ENCODE measurements around the gene PLCH1.
A peak's percentile ranks its signal among the peaks of the same experiment; 100 is the strongest.

PLCH1 gene

DNA sequence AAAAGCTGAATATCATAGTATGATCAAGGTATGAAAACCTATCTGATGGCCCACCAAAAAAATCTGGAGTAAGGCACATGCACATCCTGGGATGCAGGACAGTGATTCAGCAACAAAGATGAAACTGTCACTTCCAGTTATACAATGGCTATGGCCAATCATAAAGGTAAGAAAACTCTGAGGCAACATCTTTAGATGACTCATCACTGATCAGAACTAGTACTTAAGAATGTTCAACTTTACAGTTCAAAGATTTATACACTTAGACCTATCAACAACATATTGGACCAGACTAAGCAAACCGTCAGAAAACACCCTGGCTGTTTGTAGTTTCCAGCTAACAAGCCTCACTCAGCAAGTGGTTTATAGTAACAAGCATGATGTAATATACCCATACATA, 21.3 kb upstream of the PLCH1 start:
- Histone ChIP-seq H3K4me1 (ENCODE audit: control insufficient read depth, insufficient read depth, low read length, poor library complexity, severe bottlenecking) (no peaks in the 10 kb centered on the region), H3K27ac (ENCODE audit: low read depth, low read length, severe bottlenecking) (no peak overlapping the region), H3K36me3 (ENCODE audit: control insufficient read depth, insufficient read depth, low read length) (no peaks in the 10 kb centered on the region), H3K4me3 (ENCODE audit: extremely low read depth, insufficient read depth, low read length, poor library complexity, severe bottlenecking) (no peak overlapping the region), H3K9me3 (ENCODE audit: control insufficient read depth, low read length) (peaks cover 7% of the 10 kb centered on the region)
- WGBS, 2 experiments (ENCODE audit: insufficient coverage in 2 of 2): no CpG with 5 or more reads among the region's 1 CpG

DNA sequence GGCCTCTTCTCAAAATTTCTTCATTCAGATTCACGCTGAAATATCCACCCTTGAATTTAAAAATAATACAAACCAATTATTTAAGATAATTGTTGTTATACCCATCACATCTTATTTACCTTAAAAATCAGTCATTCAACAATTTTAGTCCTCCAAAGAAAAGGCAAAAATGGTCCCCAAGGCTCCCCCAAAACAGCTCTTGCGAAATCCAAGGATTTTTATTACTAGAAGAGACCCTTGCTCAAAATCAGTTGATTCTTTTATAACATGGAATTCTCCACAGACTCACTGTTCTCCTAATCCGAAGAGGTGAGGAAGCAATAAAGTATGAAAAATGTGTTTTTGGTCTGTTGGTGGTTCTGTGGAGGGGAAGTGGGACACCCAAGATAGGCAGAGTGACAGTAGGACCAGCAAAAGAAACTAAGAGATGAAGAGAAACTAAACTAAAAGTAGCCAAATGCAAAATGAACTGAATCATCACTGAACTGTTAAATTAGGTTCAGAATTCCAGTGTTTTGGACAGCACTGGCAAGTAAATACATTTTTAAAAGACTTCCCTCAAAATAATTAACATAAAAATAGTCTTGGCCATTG, 19.1 kb upstream of the PLCH1 start:
- H3K4me3 ChIP-seq (ENCODE audit: extremely low read depth, insufficient read depth, low read length, poor library complexity, severe bottlenecking): no peak overlapping the region
- H3K9me3 ChIP-seq (ENCODE audit: control insufficient read depth, low read length): no peaks in the 10 kb centered on the region
- no peaks in the 10 kb centered on the region for H3K36me3 ChIP-seq (ENCODE audit: control insufficient read depth, insufficient read depth, low read length)
- no CpG with 5 or more reads among the region's 3 CpGs for WGBS, 2 experiments (ENCODE audit: insufficient coverage in 2 of 2)
- no peaks in the 10 kb centered on the region for H3K4me1 ChIP-seq (ENCODE audit: control insufficient read depth, insufficient read depth, low read length, poor library complexity, severe bottlenecking)
- no peak overlapping the region for H3K27ac ChIP-seq (ENCODE audit: low read depth, low read length, severe bottlenecking)

DNA sequence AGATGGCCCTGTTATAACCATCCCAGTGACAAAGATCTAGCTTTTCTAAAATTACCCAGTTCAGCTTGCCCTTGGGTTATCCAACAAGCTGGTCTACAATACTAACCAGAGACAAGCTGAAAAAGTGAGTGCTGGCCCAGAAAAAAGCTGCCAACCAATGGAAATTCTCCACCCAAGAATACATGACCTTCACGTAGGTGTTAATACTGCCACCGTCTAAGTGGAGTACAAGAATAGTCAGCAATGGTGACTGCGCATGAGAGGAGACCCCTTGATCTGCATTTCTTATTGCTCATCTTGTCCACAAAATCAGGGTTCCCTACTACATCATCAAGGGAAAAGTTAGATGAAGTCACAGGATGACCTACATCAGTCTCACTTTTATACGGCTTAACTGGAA, 15.8 kb upstream of the PLCH1 start:
- WGBS, 2 experiments (ENCODE audit: insufficient coverage in 2 of 2): 100% methylated on average over 2 of the region's 4 CpGs
- no peaks in the 10 kb centered on the region for H3K36me3 ChIP-seq (ENCODE audit: control insufficient read depth, insufficient read depth, low read length)

DNA sequence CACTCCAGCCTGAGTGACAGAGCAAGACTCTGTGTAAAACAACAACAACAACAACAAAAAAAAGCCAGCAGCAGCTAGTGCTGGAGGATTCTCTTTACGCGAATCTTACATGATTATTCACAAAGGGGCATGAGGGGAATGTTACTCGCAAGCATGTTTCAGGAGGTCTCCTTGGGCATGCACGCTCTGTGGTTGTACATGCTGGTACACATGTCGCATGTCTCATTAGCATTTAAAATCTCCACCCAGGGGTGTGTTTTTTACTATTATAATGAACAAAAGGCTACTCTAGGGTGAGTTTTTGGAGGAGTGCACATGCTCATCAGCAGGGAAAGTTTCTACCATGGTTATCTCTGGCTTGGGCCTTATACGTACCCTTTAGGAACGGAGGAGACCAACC, 12.7 kb upstream of the PLCH1 start:
- no peak overlapping the region for H3K4me3 ChIP-seq (ENCODE audit: extremely low read depth, insufficient read depth, low read length, poor library complexity, severe bottlenecking)
- no peaks in the 10 kb centered on the region for H3K4me1 ChIP-seq (ENCODE audit: control insufficient read depth, insufficient read depth, low read length, poor library complexity, severe bottlenecking)
- H3K27ac ChIP-seq (ENCODE audit: low read depth, low read length, severe bottlenecking): no peak overlapping the region
- H3K9me3 ChIP-seq (ENCODE audit: control insufficient read depth, low read length): no peaks in the 10 kb centered on the region
- no peaks in the 10 kb centered on the region for H3K36me3 ChIP-seq (ENCODE audit: control insufficient read depth, insufficient read depth, low read length)
- 74 to 89% methylated on average over 4 to 6 of the region's 7 CpGs for WGBS, 2 experiments (ENCODE audit: insufficient coverage in 2 of 2)

More for the DNA sequence above, 15.8 kb upstream of the PLCH1 start:
- H3K4me3 ChIP-seq (ENCODE audit: extremely low read depth, insufficient read depth, low read length, poor library complexity, severe bottlenecking): no peak overlapping the region
- no peaks in the 10 kb centered on the region for H3K4me1 ChIP-seq (ENCODE audit: control insufficient read depth, insufficient read depth, low read length, poor library complexity, severe bottlenecking)
- H3K27ac ChIP-seq (ENCODE audit: low read depth, low read length, severe bottlenecking): no peak overlapping the region
- no peaks in the 10 kb centered on the region for H3K9me3 ChIP-seq (ENCODE audit: control insufficient read depth, low read length)

DNA sequence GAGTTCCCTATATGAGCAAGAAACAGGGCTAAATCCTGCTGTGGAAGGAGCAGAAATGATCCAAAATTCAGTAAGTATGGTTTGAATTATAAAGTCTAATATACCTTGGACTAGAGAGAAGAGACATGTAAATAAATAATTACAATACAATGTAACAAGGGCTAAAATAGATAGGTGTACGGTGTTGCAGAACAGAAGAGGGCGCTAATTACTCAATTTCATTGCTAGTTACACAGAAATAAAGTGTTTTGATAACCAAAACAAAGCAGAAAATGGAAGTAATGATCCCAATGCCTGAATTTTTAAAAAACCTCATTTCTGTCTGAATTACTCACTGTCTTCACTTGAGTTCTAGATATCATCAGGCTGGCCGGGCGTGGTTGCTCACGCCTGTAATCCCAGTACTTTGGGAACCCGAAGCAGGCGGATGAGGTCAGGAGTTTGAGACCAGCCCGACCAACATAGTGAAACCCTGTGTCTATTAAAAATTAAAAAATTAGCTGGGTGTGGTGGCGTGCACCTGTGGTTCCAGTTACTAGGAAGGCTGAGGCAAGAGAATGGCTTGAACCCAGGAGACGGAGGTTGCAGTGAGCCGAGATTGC, 8.3 kb upstream of the PLCH1 start:
- 87 to 89% methylated on average over 8 to 9 of the region's 11 CpGs for WGBS, 2 experiments (ENCODE audit: insufficient coverage in 2 of 2)
- Histone ChIP-seq H3K27ac (ENCODE audit: low read depth, low read length, severe bottlenecking) (no peak overlapping the region), H3K36me3 (ENCODE audit: control insufficient read depth, insufficient read depth, low read length) (no peaks in the 10 kb centered on the region), H3K9me3 (ENCODE audit: control insufficient read depth, low read length) (no peaks in the 10 kb centered on the region), H3K4me3 (ENCODE audit: extremely low read depth, insufficient read depth, low read length, poor library complexity, severe bottlenecking) (no peak overlapping the region), H3K4me1 (ENCODE audit: control insufficient read depth, insufficient read depth, low read length, poor library complexity, severe bottlenecking) (no peaks in the 10 kb centered on the region)

DNA sequence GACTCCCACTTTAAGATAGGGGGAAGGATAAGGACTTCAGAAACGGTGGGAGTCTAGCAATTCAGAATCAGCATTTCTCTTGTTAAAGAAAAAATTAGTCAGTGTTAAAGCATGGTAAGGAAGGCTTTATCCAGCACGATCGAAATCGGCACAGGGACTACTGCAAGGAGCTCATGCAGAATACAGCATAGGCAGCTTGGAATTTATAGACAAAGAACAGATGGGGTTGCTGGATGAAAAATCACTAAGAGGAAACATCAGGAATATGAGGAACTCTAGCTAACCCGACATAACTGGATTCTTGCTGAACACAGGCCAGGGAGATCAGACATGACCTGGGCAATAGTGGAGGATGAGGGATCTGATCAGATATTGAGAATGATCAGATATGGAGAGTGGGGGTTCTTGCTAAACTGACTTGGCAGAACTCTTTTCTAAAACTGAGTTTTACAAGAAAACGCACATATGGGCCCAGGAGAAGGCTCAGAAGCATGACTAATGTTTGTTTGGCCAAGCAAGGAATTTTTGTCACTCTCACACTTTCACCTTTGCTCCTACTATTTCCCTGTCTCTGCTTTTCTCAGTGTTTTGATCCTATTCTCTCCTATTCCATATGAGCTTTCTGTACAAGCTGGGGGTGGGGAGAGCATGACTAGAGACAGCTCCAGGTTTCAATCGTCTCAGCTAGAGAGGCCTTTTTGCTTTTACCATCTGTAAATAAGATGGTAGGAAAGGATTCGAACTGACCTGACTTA, 3.9 kb upstream of the PLCH1 start:
- Histone ChIP-seq H3K4me1 (ENCODE audit: control insufficient read depth, insufficient read depth, low read length, poor library complexity, severe bottlenecking) (no peaks in the 10 kb centered on the region), H3K9me3 (ENCODE audit: control insufficient read depth, low read length) (no peaks in the 10 kb centered on the region), H3K36me3 (ENCODE audit: control insufficient read depth, insufficient read depth, low read length) (no peaks in the 10 kb centered on the region), H3K4me3 (ENCODE audit: extremely low read depth, insufficient read depth, low read length, poor library complexity, severe bottlenecking) (no peak overlapping the region), H3K27ac (ENCODE audit: low read depth, low read length, severe bottlenecking) (no peak overlapping the region)
- WGBS, 2 experiments (ENCODE audit: insufficient coverage in 2 of 2): 74 to 78% methylated on average over 6 to 8 of the region's 8 CpGs

DNA sequence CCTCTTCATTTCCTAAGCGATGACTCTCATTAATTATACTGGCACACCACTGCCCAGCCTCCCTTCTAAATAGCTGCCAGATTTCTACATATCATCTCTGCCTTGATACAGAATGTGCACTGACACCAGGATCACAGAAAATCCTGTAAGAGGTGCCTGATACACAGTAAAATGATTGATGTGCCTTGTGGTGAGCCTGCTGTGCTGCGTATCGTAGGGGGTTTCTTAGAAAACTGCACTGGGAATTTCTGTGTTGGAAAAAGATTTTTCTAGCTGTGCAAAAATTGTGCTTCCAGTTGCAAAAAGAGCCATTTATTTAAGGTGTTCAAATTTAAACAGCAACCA, 3.0 kb upstream of the PLCH1 start:
- Histone ChIP-seq H3K4me3 (ENCODE audit: extremely low read depth, insufficient read depth, low read length, poor library complexity, severe bottlenecking) (no peak overlapping the region), H3K9me3 (ENCODE audit: control insufficient read depth, low read length) (no peaks in the 10 kb centered on the region), H3K4me1 (ENCODE audit: control insufficient read depth, insufficient read depth, low read length, poor library complexity, severe bottlenecking) (no peaks in the 10 kb centered on the region), H3K27ac (ENCODE audit: low read depth, low read length, severe bottlenecking) (peak overlapping the region; percentile 70), H3K36me3 (ENCODE audit: control insufficient read depth, insufficient read depth, low read length) (no peaks in the 10 kb centered on the region)
- 67% methylated on average over 3 of the region's 3 CpGs; no CpG with 5 or more reads in 1 of the 2 experiments for WGBS, 2 experiments (ENCODE audit: insufficient coverage in 2 of 2)

DNA sequence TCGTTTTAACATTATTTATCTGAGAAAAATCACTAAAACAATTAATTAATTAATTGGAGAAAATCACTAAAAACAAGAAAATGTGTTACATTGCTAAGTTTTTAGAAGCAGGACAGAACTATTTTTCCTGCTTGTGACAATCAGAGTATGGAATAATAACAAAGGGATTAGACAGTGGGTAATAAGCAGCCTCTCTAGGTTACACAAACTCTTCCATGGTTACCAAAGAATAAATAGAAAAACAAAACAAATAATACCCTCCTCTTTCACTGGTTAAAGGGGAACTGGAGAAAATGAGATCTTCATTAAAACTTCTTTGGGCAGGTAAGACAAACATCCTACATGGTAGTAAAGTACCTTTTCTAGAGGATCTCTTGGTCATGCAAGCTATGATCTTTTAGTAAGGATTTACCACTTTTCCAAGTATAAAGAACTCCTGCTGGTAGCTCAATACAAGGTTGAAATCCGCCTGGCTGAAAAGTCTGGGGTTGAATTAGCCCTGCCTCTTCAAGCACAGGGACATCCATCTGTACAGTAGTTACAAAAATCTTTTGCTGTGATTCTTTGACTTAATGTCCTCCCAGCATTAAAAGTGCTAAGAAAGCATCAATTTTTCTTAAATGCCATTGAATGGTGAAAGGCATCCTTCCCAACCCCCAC, 2.5 kb upstream of the PLCH1 start:
- no peaks in the 10 kb centered on the region for H3K9me3 ChIP-seq (ENCODE audit: control insufficient read depth, low read length)
- 40% methylated on average over 1 of the region's 2 CpGs; no CpG with 5 or more reads in 1 of the 2 experiments for WGBS, 2 experiments (ENCODE audit: insufficient coverage in 2 of 2)
- no peaks in the 10 kb centered on the region for H3K4me1 ChIP-seq (ENCODE audit: control insufficient read depth, insufficient read depth, low read length, poor library complexity, severe bottlenecking)
- H3K4me3 ChIP-seq (ENCODE audit: extremely low read depth, insufficient read depth, low read length, poor library complexity, severe bottlenecking): no peak overlapping the region
- H3K27ac ChIP-seq (ENCODE audit: low read depth, low read length, severe bottlenecking): peak overlapping the region; percentile 70
- no peaks in the 10 kb centered on the region for H3K36me3 ChIP-seq (ENCODE audit: control insufficient read depth, insufficient read depth, low read length)

DNA sequence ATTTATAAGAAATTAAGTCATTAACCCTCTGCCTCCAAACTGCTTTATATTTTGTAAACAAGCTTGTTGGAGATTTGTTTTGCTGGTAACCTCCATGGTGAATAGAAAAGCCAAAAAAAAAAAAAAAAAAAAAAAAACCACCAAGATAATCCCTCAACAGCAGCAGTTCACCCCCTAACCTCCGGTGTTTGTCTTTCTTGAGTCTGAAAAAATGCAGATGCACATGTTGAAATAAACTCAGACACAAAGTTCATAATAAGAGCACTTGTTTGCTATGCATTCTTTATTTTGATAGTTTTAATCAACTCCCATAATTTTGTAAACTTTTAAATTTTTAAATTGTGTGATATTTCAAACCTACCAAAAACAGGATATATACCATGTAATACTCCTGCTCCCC, 1.8 kb upstream of the PLCH1 start:
- no peaks in the 10 kb centered on the region for H3K4me1 ChIP-seq (ENCODE audit: control insufficient read depth, insufficient read depth, low read length, poor library complexity, severe bottlenecking)
- no peaks in the 10 kb centered on the region for H3K36me3 ChIP-seq (ENCODE audit: control insufficient read depth, insufficient read depth, low read length)
- H3K9me3 ChIP-seq (ENCODE audit: control insufficient read depth, low read length): no peaks in the 10 kb centered on the region
- no peak overlapping the region for H3K4me3 ChIP-seq (ENCODE audit: extremely low read depth, insufficient read depth, low read length, poor library complexity, severe bottlenecking)
- WGBS, 2 experiments (ENCODE audit: insufficient coverage in 2 of 2): no CpG with 5 or more reads among the region's 1 CpG
- no peak overlapping the region for H3K27ac ChIP-seq (ENCODE audit: low read depth, low read length, severe bottlenecking)

DNA sequence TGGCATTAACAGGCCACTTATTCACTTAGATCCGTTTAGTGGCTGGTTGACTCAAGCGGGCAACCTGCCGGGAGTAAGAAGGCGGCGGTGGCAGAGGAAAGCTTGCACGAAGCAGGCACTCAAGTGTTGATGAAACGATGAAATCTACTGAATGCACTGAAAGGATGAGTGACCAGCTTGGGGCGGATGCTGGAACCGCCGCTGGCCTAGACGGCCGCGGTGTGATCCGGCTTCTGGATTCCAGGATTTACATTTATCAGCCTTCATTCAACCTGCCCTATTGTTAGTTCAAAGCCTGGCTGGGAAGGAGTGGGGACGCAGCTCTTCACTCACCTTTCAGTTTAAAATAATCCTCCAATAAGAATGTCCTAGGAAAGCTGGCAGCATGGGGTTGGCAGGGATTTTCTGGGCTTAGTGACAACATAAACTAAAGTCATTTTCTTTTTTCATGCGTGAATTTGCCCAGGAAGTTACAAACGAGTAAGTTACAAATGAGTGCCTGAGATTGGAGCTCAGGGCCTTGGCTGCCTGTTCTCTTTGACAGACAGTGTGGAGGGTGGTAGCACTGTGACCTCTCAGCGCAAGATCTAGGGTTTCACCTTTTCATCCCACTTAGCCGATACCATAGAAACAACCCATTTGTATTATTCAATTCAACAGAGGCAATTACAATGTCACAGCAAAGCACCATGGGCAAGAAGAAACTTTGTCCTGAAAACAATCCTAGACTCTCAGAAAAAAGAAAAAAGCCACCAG, 1.1 kb upstream of the PLCH1 start:
- no peak overlapping the region for H3K4me3 ChIP-seq (ENCODE audit: extremely low read depth, insufficient read depth, low read length, poor library complexity, severe bottlenecking)
- H3K27ac ChIP-seq (ENCODE audit: low read depth, low read length, severe bottlenecking): peak overlapping the region; percentile 25
- H3K9me3 ChIP-seq (ENCODE audit: control insufficient read depth, low read length): no peaks in the 10 kb centered on the region
- WGBS, 2 experiments (ENCODE audit: insufficient coverage in 2 of 2): 11 to 15% methylated on average over 8 to 10 of the region's 19 CpGs
- H3K36me3 ChIP-seq (ENCODE audit: control insufficient read depth, insufficient read depth, low read length): no peaks in the 10 kb centered on the region
- H3K4me1 ChIP-seq (ENCODE audit: control insufficient read depth, insufficient read depth, low read length, poor library complexity, severe bottlenecking): peaks cover 3% of the 10 kb centered on the region
